Sciatic nerve (tissue), 2 donors: Measurements from ENCODE around the gene VPS26B. TPM values are rescaled to one million over a fixed set of nuclear protein-coding genes. Genes with fewer than 3 reads are reported as not detected.

Source experiments
- ATAC-seq: fragments of 200-7000 bp; cut with Tn5 transposase; one replicate; pipeline ENCODE4 v1.9.1; 2020; ENCODE audit warnings: mild to moderate bottlenecking, moderate library complexity
- DNase-seq: peaks from one replicate; pipeline ENCODE4 v3.0.0-alpha.2; 2020; ENCODE audit warnings: low spot score
- intact Hi-C: fragments of 100-400 bp; cut with DNase I; formaldehyde crosslinking; loops from one replicate; pipeline ENCODE4 v1.14.2; 2022
- total RNA-seq: library from RNA; stranded (reverse); fragmentation: NEBNext Ultra II Directional; extraction: Animal tissue kit (Norgen Biotek cat#: 25700); gene quantifications from one replicate; pipeline ENCODE4 v1.2.1, GENCODE V29; 2021
- donor health status: DM: no; HTN: no; CAD: no.
- donor health status: DM: no; HTN: no; CAD: no.

Gene VPS26B
- total RNA-seq, 1 donor from 2014 or later, result 39.1 TPM

GRCh38 chr11:134229126-134229790 lies 4.8 kb downstream of the VPS26B start:
- DNase-seq, result no peak
- intact Hi-C loops, result no loop called here
- no peak for ATAC-seq

GRCh38 chr11:134230339-134230738 lies 5.9 kb downstream of the VPS26B start:
- ATAC-seq (no peak), DNase-seq (no peak)
- intact Hi-C loops, result no loop called here

- intact Hi-C loops, result no loop called here
- no peak for ATAC-seq
Measured at GRCh38 chr11:134231958-134232659, 7.6 kb downstream of the VPS26B start.

GRCh38 chr11:134233729-134234179 lies 9.3 kb downstream of the VPS26B start:
- intact Hi-C loops, result no loop called here
- no peak for DNase-seq
- no peak for ATAC-seq

More at GRCh38 chr11:134231958-134232659, 7.6 kb downstream of the VPS26B start:
- no peak for DNase-seq

GRCh38 chr11:134235399-134235798 lies 10.9 kb downstream of the VPS26B start:
- DNase-seq, result no peak

GRCh38 chr11:134236834-134237556 lies 12.5 kb downstream of the VPS26B start:
- DNase-seq (no peak), ATAC-seq (no peak)
- intact Hi-C loops, result no loop called here

More at GRCh38 chr11:134235399-134235798, 10.9 kb downstream of the VPS26B start:
- no peak for ATAC-seq
- intact Hi-C loops, result no loop called here

- no peak for DNase-seq
- no peak for ATAC-seq
- intact Hi-C loops, result no loop called here
Measured at GRCh38 chr11:134237557-134237922, 13.1 kb downstream of the VPS26B start.

GRCh38 chr11:134238956-134239355 lies 14.5 kb downstream of the VPS26B start:
- intact Hi-C loops, result no loop called here
- DNase-seq, result no peak
- ATAC-seq, result no peak

- intact Hi-C loops, result no loop called here
- DNase-seq (no peak), ATAC-seq (no peak)
Measured at GRCh38 chr11:134240592-134240991, 16.1 kb downstream of the VPS26B start.

- no peak for ATAC-seq
- intact Hi-C loops, result no loop called here
- no peak for DNase-seq
Measured at GRCh38 chr11:134242376-134242775, 17.9 kb downstream of the VPS26B start.

GRCh38 chr11:134243913-134244312 lies 19.4 kb downstream of the VPS26B start:
- intact Hi-C loops, result no loop called here
- DNase-seq, result no peak
- ATAC-seq, result no peak

GRCh38 chr11:134244593-134244992 lies 20.1 kb downstream of the VPS26B start:
- intact Hi-C loops, result no loop called here
- no peak for ATAC-seq
- no peak for DNase-seq

GRCh38 chr11:134245434-134245833 lies 21.0 kb downstream of the VPS26B start:
- no peak for DNase-seq
- ATAC-seq, result no peak
- intact Hi-C loops, result no loop called here

GRCh38 chr11:134246100-134246499 lies 21.6 kb downstream of the VPS26B start:
- intact Hi-C loops, result no loop called here
- ATAC-seq (no peak), DNase-seq (no peak)

- intact Hi-C loops, result no loop called here
- DNase-seq, result no peak
- no peak for ATAC-seq
Measured at GRCh38 chr11:134246678-134247077, 22.2 kb downstream of the VPS26B start.

GRCh38 chr11:134248910-134249480 lies 24.5 kb downstream of the VPS26B start:
- ATAC-seq (no peak), DNase-seq (no peak)
- intact Hi-C loops, result no loop called here

GRCh38 chr11:134250246-134250645 lies 25.8 kb downstream of the VPS26B start:
- intact Hi-C loops, result no loop called here
- ATAC-seq (no peak), DNase-seq (no peak)

- no peak for ATAC-seq
Measured at GRCh38 chr11:134250675-134251074, 26.2 kb downstream of the VPS26B start.

GRCh38 chr11:134252346-134253187 lies 28.1 kb downstream of the VPS26B start:
- ATAC-seq, result peak; percentile 42
- no peak for DNase-seq

More at GRCh38 chr11:134250675-134251074, 26.2 kb downstream of the VPS26B start:
- intact Hi-C loops, result no loop called here
- DNase-seq, result no peak

More at GRCh38 chr11:134252346-134253187, 28.1 kb downstream of the VPS26B start:
- intact Hi-C loops, result no loop called here
